PC-9 (cell line): Measurements from ENCODE around the gene WDR27. TPM values are rescaled to one million over a fixed set of nuclear protein-coding genes. Genes with fewer than 3 reads are reported as not detected.

Source experiments
- BruUV-seq: library from RNA; stranded (reverse); fragments of 400-500 nt; replicated peaks from 2 replicates; lab custom pipeline; 2021; lab: Mats Ljungman, UMichigan
- CTCF ChIA-PET: fragments of 300-600 bp; sonication (Branson Sonifier 250); formaldehyde crosslinking; loops from one replicate; lab custom pipeline; 2022; ENCODE audit warnings: antibody characterized with exemption; lab: Charles Lee
- POLR2A ChIA-PET: fragments of 300-600 bp; sonication (Branson Sonifier 250); formaldehyde crosslinking; loops from one replicate; lab custom pipeline; 2022; ENCODE audit warnings: antibody characterized with exemption; ENCODE audit not compliant: unreplicated experiment; lab: Charles Lee
- DNase-seq, 2 experiments: peaks; one replicate each; pipeline versions ENCODE4 v3.0.0 to v3.0.0-alpha.2; 2015 to 2022; ENCODE audit warnings: mixed read lengths in 1 of 2
- H2AFZ ChIP-seq: fragments of 200-600 bp; sonication (generic); 2 replicates; pipeline ENCODE4 v1.8.1; 2017; ENCODE audit warnings: antibody characterized with exemption
- H3F3A ChIP-seq: fragments of 200-600 bp; sonication (generic); 2 replicates; pipeline ENCODE4 v1.8.1; 2017; ENCODE audit warnings: antibody characterized with exemption, mild to moderate bottlenecking, low read depth; ENCODE audit not compliant: insufficient read depth
- H3K27ac ChIP-seq: fragments of 200-600 bp; sonication (generic); 2 replicates; pipeline ENCODE4 v1.6.1; 2016; ENCODE audit warnings: mixed run types
- H3K27me3 ChIP-seq: fragments of 200-600 bp; sonication (generic); 2 replicates; pipeline ENCODE4 v1.6.1; 2016; ENCODE audit warnings: low read depth, mixed run types; ENCODE audit not compliant: insufficient read depth
- H3K36me3 ChIP-seq: fragments of 200-600 bp; sonication (generic); 2 replicates; pipeline ENCODE4 v1.6.1; 2016; ENCODE audit warnings: low read depth, mixed run types
- H3K4me1 ChIP-seq: fragments of 200-600 bp; sonication (generic); replicated peaks from 2 replicates; pipeline ENCODE4 v1.6.1; 2016; ENCODE audit warnings: mixed run types; ENCODE audit not compliant: insufficient read depth
- H3K4me2 ChIP-seq: fragments of 200-600 bp; sonication (generic); 2 replicates; pipeline ENCODE4 v1.6.1; 2017; ENCODE audit warnings: mixed run types
- H3K4me3 ChIP-seq: fragments of 200-600 bp; sonication (generic); 2 replicates; pipeline ENCODE4 v1.6.1; 2016; ENCODE audit warnings: mixed run types
- H3K79me2 ChIP-seq: fragments of 200-600 bp; sonication (generic); 2 replicates; pipeline ENCODE4 v1.6.1; 2017; ENCODE audit warnings: low read depth, mixed run types
- H3K9me2 ChIP-seq: fragments of 200-600 bp; sonication (generic); 2 replicates; pipeline ENCODE4 v1.8.1; 2017; ENCODE audit warnings: mild to moderate bottlenecking; ENCODE audit not compliant: insufficient read depth
- H3K9me3 ChIP-seq: fragments of 200-600 bp; sonication (generic); 2 replicates; pipeline ENCODE4 v1.8.1; 2016; ENCODE audit warnings: low read depth; ENCODE audit not compliant: insufficient read depth
- H4K20me1 ChIP-seq: fragments of 200-600 bp; sonication (generic); 2 replicates; pipeline ENCODE4 v1.8.1; 2017; ENCODE audit not compliant: insufficient read depth
- CTCF ChIP-seq: fragments of 200-600 bp; sonication (generic); conservative IDR thresholded peaks from 2 replicates; pipeline ENCODE4 v1.6.1; 2017; ENCODE audit warnings: mixed run types, antibody characterized with exemption, mild to moderate bottlenecking, moderate library complexity
- EZH2 ChIP-seq: fragments of 200-600 bp; sonication (generic); IDR thresholded peaks from 2 replicates; pipeline ENCODE4 v1.8.0; 2017; ENCODE audit warnings: antibody characterized with exemption, low read depth
- intact Hi-C: fragments of 100-400 bp; cut with micrococcal nuclease; formaldehyde crosslinking; loops from one replicate; pipeline ENCODE4 v1.10.0; 2022; ENCODE audit not compliant: unreplicated experiment
- total RNA-seq: library from RNA; stranded (reverse); gene quantifications from 2 replicates; pipeline ENCODE4 v1.2.3, GENCODE V29; 2021

WDR27 gene
- total RNA-seq, 1 experiment from 2014 or later, result 54.2 TPM

GRCh38 chr6:169671563-169671962, 30.3 kb downstream of the WDR27 start:
- no peaks in the 10 kb centered on the region for H3F3A ChIP-seq
- ChIA-PET CTCF (no interaction called here), POLR2A (no interaction called here)
- no peak overlapping the region for H2AFZ ChIP-seq
- no peaks in the 10 kb centered on the region for H4K20me1 ChIP-seq
- intact Hi-C loops, result no loop called here
- no TSS peak for BruUV-seq
- no peaks in the 10 kb centered on the region for H3K9me3 ChIP-seq
- DNase-seq, result no peak
- H3K79me2 ChIP-seq, result no peaks in the 10 kb centered on the region
- no peaks in the 10 kb centered on the region for H3K27me3 ChIP-seq
- TF ChIP-seq EZH2, result no peak
- TF ChIP-seq CTCF, result no peak
- no peaks in the 10 kb centered on the region for H3K9me2 ChIP-seq
- no peak overlapping the region for H3K4me3 ChIP-seq
- H3K27ac ChIP-seq, result no peak overlapping the region
- no peaks in the 10 kb centered on the region; the same call in 1 of the 2 replicates for H3K36me3 ChIP-seq
- no peak overlapping the region for H3K4me2 ChIP-seq
- H3K4me1 ChIP-seq, result no peaks in the 10 kb centered on the region

GRCh38 chr6:169669889-169670288, 31.9 kb downstream of the WDR27 start:
- Histone ChIP-seq H2AFZ (no peak overlapping the region), H3K36me3 (no peaks in the 10 kb centered on the region; the same call in 1 of the 2 replicates), H3F3A (no peaks in the 10 kb centered on the region), H3K9me2 (no peaks in the 10 kb centered on the region), H3K79me2 (no peaks in the 10 kb centered on the region), H3K27me3 (no peaks in the 10 kb centered on the region), H3K4me3 (no peak overlapping the region), H3K4me1 (no peaks in the 10 kb centered on the region), H3K27ac (no peak overlapping the region), H3K4me2 (no peak overlapping the region), H4K20me1 (no peaks in the 10 kb centered on the region), H3K9me3 (no peaks in the 10 kb centered on the region)
- ChIA-PET CTCF (no interaction called here), POLR2A (no interaction called here)
- BruUV-seq, result no TSS peak
- intact Hi-C loops, result no loop called here
- TF ChIP-seq EZH2, result no peak
- no peak for TF ChIP-seq CTCF
- DNase-seq, result no peak

GRCh38 chr6:169669147-169669546, 32.7 kb downstream of the WDR27 start:
- intact Hi-C loops, result no loop called here
- no TSS peak for BruUV-seq
- no peaks in the 10 kb centered on the region; the same call in 1 of the 2 replicates for H3K36me3 ChIP-seq

More at GRCh38 chr6:169669147-169669546, 32.7 kb downstream of the WDR27 start:
- Histone ChIP-seq H3F3A (no peaks in the 10 kb centered on the region), H3K79me2 (no peaks in the 10 kb centered on the region), H2AFZ (no peak overlapping the region), H3K27me3 (no peaks in the 10 kb centered on the region), H3K9me2 (no peaks in the 10 kb centered on the region), H3K4me1 (no peaks in the 10 kb centered on the region), H3K4me2 (no peak overlapping the region), H3K9me3 (no peaks in the 10 kb centered on the region), H3K27ac (no peak overlapping the region), H4K20me1 (no peaks in the 10 kb centered on the region), H3K4me3 (no peak overlapping the region)
- DNase-seq, result no peak
- CTCF ChIA-PET, result no interaction called here
- POLR2A ChIA-PET, result no interaction called here
- TF ChIP-seq CTCF, result no peak
- no peak for TF ChIP-seq EZH2
